Breast epithelium (tissue), 3 donors: ENCODE results near the gene KIR3DL1.
"Not testable (repeated sequence)": the region's sequence is repeated elsewhere in the genome, so short reads cannot be mapped to it uniquely, and the experiment has no call there.

ENCODE experiments used
- POLR2A ChIP-seq: fragments of 450-650 bp; IDR thresholded peaks from one replicate; pipeline ENCODE4 v1.6.1; 2016; ENCODE audit warnings: antibody characterized with exemption, mild to moderate bottlenecking, moderate library complexity
- POLR2AphosphoS5 ChIP-seq, 3 donors: sonication (generic); formaldehyde crosslinking; IDR thresholded peaks; one replicate each; pipeline ENCODE4 v1.6.1; 2017; ENCODE audit warnings: antibody characterized with exemption in 3 of 3
- TF ChIP-seq, protein P1 (sequence below), 3 donors: fragments of 450-650 bp; IDR thresholded peaks; one replicate each; pipeline ENCODE4 v1.5.1; 2016 to 2017; ENCODE audit warnings: antibody characterized with exemption in 3 of 3, mild to moderate bottlenecking in 3 of 3, moderate library complexity in 3 of 3

DNA sequence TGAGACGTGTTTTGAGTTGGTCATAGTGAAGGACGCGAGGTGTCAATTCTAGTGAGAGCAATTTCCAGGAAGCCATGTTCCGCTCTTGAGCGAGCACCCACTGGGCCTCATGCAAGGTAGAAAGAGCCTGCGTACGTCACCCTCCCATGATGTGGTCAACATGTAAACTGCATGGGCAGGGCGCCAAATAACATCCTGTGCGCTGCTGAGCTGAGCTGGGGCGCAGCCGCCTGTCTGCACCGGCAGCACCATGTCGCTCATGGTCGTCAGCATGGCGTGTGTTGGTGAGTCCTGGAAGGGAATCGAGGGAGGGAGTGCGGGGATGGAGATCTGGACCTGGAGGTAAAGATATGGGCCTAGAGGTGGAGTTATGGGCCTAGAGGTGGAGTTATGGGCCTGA, at the start of gene KIR3DL1:
- TF ChIP-seq, protein P1, sequence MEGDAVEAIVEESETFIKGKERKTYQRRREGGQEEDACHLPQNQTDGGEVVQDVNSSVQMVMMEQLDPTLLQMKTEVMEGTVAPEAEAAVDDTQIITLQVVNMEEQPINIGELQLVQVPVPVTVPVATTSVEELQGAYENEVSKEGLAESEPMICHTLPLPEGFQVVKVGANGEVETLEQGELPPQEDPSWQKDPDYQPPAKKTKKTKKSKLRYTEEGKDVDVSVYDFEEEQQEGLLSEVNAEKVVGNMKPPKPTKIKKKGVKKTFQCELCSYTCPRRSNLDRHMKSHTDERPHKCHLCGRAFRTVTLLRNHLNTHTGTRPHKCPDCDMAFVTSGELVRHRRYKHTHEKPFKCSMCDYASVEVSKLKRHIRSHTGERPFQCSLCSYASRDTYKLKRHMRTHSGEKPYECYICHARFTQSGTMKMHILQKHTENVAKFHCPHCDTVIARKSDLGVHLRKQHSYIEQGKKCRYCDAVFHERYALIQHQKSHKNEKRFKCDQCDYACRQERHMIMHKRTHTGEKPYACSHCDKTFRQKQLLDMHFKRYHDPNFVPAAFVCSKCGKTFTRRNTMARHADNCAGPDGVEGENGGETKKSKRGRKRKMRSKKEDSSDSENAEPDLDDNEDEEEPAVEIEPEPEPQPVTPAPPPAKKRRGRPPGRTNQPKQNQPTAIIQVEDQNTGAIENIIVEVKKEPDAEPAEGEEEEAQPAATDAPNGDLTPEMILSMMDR (IDR thresholded peaks at IDR 0.05): not testable (repeated sequence)
- not testable (repeated sequence) for TF ChIP-seq POLR2AphosphoS5 (IDR thresholded peaks at IDR 0.05); POLR2A
